HTERT RPE-1 (cell line): ENCODE results near the gene ESRRA.

Experiments used
- in situ Hi-C: fragments of 300-500 bp; cut with MboI; formaldehyde crosslinking; loops from 4 replicates; pipeline ENCODE4 v1.14.3; 2020; ENCODE audit warnings: low sequenced_read_pairs

The ESRRA gene

DNA sequence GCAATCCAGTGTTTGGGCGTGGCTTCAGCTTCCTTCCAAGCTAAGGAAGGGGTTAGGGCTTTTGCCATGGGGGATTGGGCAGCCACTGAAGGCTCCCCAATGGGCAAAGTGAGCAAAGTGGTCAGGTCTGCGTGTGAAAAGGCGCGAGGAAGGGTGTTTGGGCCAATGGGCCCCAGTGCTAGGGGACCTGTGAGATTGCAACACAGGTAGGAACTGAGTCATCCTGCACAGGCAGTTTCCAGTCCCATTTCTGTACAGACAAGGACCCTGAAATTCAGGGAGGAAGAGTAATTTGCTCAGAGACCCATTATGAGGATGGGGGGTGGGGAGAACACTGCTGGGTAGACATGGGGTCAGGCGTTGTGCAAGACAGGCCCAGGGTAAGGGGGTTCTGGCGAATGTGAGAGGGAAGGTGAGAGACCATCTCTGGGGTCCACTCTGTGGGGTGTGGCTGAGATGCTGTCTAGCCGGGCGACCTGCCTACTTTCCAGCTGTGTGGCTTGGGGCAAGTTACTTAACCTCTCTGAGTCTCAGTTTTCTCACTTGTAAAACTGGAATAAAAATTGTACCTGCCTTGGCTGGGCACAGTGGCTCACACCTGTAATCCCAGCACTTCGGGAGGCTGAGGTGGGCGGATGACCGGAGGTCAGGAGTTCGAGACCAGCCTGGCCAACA lies 42.0 kb downstream of the ESRRA start:
- in situ Hi-C loops = no loop called here

DNA sequence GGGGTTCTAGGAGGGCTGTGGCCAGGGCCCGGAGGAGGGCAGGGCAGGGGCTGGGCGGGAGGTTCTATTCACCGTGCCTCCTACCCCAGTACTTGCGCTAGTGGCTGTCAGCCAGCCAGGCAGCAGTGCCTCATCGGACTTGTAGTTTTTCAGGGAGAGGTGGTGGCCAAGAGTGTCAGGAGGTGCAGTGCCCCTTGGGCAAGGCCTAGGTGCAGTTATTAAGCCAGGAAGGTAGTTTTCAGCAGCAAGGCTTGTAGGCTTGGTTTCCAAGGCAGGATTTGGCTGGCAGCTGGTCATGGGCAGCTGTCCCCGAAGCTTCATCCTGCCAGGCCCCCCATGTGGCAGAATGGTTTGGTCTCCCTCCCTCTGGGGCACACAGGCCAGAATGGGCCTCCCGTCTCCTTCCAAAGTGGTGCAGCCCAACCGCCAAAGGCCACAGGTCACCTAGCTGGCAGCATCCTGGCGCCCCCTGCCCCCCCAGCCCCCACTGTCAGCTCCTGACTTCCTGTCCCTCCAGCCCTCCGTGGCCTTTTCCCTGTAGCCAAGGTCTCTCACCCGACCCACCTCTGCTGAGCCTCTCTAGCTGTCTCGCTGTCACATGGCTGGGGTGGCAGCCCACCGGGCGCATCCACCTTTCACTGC lies 43.2 kb downstream of the ESRRA start:
- in situ Hi-C loops = no loop called here

DNA sequence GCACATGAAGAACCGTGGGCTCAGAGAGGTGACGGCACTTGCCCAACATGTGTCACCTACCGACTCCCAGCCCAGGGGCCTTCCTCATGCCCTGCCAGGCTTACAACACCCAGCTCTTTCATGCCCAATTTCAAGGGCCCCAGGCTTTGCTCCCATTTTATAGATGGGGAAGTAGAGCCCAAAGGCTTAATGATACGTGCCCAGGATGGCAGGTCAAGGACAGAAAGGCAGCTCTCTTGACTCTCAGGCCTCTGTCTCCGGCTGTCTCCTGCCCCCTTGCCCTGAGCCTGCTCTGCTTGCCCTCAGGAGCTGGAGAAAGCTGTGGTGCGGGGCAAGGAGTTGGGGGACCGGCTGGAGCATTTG lies 43.7 kb downstream of the ESRRA start:
- in situ Hi-C loops = no loop called here

DNA sequence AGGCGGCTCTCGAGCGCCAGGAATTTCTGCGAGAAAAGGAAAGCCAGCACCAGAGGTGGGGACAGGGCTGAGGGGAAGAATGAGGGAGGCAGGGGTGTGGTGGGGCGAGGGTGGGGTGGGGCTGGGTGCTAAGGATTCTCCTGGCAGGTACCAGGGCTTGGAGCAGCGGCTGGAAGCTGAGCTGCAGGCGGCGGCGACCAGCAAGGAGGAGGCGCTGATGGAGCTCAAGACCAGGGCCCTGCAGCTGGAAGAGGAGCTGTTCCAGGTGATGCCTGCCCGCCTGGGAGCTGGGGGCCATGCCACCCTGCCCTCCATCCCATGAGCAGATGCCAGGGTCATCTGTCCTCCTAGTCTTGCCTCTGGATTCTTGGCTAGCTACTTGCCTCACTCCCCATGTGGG lies 44.1 kb downstream of the ESRRA start:
- in situ Hi-C loops = no loop called here

DNA sequence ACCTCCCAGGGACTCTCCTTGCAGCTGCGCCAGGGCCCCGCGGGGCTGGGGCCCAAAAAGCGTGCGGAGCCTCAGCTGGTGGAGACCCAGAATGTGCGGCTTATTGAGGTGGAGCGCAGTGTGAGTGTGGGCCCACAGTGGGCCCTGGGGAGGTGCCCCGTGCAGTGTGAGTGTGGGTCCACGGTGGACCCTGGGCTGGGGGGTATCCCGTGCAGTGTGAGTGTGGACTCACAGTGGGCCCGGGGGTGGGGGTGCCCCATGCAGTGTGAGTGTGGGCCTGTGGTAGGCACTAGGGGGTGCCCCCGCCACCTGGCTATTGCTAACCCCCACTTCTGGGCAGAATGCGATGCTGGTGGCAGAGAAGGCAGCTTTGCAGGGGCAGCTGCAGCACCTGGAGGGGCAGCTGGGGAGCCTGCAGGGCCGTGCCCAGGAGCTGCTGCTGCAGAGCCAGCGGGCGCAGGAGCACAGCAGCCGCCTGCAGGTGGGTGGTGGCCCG lies 45.9 kb downstream of the ESRRA start:
- in situ Hi-C loops = no loop called here

DNA sequence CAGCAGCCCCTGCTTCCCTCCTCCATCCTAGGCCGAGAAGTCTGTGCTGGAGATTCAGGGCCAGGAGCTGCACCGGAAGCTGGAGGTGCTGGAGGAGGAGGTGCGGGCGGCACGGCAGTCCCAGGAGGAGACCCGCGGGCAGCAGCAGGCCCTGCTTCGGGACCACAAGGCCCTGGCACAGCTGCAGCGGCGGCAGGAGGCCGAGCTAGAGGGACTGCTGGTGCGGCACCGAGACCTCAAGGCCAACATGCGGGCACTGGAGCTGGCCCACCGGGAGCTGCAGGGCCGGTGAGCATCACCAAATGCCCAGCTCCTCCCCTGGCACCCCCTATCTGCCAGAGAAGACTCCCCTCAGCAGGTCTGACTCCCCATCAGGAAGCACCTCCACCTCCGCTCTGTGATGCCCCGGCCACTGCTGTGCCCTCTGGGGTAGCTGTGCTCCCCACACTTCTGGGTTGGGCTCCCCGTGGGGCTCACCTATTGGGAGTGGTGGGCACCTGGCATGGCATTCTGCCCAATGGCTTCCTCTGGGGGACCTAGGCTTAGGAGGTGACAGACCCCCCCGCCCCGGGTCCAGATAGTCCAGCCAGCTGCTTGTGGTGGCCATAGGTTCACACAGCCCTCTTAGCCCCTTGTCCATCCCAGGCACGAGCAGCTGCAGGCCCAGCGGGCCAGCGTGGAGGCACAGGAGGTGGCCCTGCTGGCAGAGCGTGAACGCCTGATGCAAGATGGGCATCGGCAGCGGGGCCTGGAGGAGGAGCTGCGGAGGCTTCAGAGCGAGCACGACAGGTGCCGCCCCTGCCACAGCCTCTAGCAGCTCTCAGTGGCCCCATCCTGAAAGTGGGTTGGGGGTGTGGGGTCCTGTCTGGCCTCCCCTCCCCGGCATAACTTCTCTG lies 47.0 kb downstream of the ESRRA start:
- in situ Hi-C loops = no loop called here

DNA sequence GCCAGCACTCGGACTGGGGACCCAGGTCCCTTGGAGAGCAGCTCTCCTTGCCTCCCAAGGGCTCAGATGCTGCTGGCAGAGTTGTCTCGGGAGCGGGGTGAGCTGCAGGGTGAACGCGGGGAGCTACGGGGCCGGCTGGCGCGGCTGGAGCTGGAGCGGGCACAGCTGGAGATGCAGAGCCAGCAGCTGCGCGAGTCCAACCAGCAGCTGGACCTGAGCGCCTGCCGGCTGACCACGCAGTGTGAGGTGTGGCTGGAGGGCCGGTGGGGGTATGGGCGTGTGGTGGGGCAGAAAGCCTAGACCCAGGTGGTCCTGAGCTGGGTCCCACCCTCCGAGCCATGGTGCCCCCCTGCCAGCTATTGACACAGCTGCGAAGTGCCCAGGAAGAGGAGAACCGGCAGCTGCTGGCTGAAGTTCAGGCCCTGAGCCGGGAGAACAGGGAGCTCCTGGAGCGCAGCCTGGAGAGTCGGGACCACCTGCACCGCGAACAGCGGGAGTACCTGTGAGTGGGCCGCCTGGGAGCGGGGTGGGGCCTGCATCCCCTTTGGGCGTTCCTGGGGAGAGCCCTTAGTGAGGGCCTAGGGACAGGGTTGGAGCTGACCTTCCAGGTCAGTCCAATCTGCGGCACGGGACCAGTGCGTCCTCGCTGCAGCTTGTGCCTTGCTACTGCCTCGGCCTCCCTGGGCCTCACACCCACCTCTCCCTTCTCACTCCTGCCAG lies 47.8 kb downstream of the ESRRA start:
- in situ Hi-C loops = no loop called here

DNA sequence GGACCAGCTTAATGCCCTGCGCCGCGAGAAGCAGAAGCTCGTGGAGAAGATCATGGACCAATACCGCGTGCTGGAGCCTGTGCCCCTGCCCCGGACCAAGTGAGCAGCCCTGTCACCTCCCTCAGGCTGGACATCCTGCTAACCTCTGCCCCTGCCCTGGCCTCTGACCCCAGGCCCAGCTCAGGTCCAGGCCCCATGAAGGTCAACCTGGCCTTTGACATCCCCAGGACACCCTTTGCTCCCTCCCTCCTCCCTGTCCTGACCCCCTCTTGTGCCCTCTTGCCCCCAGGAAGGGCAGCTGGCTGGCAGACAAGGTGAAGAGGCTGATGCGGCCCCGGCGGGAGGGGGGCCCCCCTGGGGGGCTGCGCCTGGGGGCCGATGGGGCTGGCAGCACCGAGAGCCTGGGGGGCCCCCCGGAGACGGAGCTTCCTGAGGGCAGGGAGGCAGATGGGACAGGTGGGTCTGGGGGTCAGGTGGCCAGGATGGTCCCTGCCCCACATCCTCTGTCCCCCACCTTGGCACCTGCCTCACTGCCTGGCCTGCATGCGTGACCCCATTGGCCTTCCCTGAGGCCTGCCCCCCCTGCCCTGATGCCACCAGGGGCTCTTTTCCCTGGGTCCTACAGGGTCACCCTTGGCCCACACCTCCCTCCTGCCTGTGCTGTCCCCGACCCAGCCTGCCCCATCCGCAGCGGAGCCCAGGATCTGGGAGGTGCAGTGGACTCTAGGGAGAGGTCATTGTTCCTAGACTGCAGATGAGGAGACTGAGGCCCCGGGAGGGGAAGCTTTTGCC lies 48.6 kb downstream of the ESRRA start:
- in situ Hi-C loops = no loop called here

DNA sequence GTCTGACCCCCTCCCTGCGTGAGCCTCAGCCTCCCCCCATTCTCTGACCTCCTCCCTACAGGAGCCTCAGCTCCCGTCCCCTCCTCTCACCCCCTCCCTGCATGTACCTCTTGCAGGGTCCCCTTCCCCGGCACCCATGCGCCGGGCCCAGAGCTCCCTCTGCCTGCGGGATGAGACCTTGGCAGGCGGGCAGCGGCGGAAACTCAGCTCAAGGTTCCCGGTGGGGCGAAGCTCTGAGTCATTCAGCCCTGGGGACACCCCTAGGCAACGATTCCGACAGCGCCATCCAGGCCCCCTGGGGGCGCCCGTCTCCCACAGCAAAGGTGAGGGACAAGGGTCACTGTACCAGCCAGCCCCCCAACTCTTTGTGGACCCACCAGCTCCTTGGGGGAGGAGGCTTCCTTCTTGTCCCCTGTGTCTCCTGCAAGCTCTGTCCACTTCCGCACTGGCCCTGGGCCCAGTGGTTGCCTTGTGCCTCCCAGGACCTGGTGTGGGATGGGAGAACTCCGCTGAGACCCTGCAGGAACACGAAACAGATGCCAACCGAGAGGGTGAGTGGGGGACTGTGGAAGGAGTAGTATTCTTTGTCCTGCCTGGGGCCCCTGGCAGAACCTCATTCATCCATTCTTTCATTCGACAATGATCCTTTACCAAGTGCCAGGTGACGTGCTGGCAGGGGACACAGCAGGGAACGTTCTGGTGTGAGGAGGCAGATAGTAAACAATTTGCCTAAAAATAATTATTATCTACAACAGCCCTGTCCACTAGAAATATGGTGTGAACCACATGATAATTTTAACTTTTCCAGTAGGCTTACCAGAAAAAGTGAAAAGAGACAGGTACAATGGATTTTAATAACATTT lies 50.0 kb downstream of the ESRRA start:
- in situ Hi-C loops = no loop called here

DNA sequence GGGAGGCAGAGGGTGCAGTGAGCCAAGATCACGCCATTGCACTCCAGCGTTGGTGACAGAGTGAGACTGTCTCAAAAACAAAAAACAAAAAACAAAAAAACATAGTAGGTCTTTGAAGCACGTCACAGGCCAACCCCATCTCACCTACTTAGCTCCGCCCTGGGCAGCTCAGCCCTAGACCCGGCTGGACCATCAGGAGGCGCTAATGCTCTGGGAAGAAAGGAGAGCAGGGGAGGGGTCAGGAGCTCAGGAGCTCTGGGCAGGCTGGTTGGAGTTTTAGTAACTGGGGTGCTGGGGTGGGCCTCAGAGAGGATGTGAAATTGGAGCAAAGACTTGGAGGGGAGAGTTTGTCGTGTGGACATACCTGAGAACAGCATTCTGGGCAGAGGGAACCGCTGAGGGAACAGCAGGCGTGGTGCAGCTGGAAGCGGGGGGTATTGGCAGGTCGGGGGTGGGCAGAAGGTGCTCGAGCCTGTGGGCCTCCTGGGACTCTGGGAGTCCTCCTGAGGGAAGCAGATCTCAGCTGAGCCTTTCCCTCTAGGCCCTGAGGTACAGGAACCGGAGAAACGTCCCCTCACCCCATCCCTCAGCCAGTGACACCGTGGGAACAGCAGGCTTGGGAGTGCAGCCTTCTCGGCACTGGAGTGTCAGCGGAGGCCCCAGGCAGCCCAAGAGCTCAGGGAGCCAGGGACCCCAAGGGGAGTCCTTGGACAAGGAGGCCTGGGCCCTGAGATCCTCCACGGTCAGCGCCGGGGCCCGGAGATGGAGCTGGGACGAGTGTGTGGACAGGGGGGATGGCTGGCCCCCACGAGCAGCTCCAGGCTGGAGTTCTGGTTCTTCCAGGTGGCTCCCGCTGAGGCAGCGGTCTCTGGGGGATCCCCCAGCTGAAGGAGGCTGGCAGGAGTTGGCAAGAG lies 51.4 kb downstream of the ESRRA start:
- in situ Hi-C loops = no loop called here

DNA sequence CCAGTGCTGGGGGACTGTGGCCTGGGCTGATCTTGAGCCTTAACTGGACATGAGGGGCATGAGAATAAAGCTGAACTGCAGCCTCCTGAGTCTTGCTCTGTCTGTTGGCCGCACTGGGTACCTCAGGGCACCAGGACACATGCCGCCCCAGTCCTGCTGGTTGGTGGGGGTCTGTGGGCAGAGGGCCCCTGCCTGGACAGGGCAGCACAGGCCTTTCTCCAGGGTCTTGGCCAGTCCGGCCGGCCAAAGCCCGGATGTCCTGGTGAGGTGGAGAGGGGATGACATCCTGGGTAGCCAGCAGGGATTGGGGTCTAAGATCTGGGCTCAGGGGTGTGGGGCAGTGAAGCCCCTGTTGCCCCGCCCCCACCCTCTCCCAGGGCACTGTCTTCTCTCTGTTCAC lies 52.1 kb downstream of the ESRRA start:
- in situ Hi-C loops = no loop called here

DNA sequence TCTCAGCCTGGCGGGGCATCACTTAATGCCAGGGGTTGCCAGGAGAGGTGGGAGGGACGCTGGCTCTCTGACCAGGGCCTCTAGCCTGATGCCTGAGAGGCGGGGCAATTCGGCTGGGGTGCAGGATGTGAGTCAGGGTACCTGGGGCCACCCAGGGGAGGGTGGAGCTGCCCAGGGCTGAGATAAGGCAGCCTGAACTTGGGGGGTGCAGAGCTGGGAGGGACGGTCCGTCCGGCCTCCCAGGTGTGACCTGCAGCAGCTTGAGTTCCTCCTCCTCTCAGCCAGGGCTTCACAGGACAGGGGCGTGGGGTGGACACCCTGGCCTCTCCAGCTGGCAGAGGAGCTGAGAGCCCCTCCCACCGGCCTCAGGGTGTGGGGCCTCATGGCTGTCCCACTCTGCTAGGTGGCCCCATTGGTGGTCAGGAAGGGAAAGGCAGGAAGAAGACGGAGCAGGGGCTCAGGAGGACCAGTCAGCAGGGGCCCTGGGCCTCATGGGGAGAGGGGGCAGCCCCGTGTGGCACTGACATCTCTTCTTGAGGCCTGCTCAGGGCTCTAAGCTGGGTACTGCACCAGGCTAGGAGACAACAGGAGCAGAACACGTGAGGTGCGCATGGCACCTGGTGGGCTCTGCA lies 52.7 kb downstream of the ESRRA start:
- in situ Hi-C loops = no loop called here

DNA sequence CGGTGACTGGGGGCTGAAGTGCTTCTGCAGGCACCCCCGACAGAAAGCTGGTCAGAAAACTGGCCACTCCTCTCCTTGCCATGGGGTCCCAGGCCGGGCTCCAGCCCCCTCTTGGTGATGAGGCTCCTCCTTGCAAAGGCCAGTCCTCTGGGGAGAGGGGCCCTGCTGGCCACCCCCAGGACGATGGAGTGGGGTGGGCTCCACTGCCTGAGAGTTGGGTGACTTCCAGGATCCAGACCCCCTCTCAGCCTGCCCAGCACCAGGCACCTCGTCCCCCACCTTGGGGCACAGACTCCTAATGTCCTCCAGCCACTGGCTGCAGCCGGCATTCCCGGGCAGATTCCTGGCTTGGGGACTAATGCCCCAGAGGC lies 53.2 kb downstream of the ESRRA start:
- in situ Hi-C loops = no loop called here

DNA sequence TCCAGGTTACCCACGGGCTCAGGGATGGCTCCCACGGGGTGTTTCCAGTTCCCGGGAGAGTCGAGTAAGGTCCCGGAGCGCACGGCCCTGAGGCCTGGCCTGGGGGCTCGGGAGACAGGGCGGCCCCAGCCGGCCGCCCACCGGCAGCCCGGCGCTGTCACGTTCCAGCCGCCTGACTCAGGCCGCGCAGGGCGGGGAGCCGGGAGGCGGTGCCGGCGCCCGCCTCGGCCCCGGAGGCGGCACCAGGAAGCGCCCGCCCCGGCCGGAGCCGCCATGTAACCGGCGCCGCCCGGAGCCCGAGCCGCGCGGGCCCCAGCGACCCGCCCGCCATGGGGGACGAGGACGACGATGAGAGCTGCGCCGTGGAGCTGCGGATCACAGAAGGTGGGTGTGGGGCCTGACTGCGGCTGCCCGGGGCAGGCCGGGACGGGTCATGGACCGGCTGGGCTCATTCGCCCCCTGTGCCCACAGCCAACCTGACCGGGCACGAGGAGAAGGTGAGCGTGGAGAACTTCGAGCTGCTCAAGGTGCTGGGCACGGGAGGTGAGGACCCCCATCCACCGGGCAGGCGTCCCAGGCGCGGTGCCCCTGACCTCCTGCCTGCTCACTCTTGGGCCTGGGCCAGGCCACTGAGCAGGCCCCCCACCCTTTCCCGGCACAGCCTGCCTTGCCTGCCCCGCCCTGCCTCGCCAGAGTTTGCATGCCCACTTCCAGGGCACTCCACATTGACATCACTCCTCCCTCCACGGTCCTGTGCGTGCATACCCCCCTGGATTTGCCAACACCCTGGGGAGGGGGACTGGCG lies 53.8 kb downstream of the ESRRA start, which contains the start of gene RPS6KA4:
Gene RPS6KA4 (plus strand): TSS at position 256 of the 805 bp plus-strand sequence. CDS start 74 bp downstream, at position 330.
- in situ Hi-C loops = no loop called here

DNA sequence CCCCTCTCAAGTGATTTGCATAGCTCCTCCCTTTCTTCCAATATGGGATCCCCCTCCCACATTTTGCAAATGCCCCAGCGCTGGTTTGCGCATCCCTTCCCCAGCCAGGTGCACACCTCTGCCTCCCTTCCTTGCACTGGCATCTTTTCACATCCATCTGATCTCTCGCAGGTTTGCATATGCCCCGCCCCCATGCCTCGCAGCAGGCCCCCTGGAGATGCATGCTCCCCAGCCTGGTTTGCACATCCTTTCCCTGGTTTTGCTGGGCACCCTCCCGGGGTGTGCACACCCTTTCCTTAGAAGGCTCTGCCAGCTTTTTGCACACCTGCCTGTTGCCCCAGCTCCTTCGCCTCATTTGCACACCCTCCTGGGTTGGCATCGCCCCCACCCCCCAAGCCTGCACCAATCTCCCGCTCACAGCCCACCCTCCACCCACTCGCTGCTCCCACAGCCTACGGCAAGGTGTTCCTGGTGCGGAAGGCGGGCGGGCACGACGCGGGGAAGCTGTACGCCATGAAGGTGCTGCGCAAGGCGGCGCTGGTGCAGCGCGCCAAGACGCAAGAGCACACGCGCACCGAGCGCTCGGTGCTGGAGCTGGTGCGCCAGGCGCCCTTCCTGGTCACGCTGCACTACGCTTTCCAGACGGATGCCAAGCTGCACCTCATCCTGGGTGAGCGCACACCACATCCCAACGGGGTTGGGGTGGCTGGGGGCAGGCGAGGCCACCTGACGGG lies 54.6 kb downstream of the ESRRA start:
- in situ Hi-C loops = no loop called here

DNA sequence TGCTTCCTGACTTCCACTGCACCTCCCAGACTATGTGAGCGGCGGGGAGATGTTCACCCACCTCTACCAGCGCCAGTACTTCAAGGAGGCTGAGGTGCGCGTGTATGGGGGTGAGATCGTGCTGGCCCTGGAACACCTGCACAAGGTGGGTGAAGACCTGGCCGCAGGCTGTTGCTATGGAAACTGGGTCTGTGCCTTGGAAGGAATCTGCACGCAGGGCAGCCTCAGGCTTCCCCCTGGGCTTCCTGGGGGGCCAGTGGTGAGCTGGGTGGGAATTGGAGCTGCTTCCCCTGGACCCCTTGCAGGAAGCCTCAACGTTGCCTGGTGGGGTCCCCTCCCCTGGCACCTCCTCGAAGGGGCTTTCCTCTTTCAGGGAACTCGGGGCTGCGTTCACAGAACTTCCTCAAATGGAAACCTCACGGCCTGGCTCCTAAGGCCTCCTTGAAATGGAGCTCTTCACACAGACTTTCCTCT lies 55.2 kb downstream of the ESRRA start:
- in situ Hi-C loops = no loop called here
